Measurements from ENCODE around the gene MINK1.
A peak's percentile ranks its signal among the peaks of the same experiment; 100 is the strongest.
"Not testable (repeated sequence)": the region's sequence is repeated elsewhere in the genome, so short reads cannot be mapped to it uniquely, and the experiment has no call there.

The MINK1 gene

GRCh38 chr17:4899341-4900230, 66.4 kb downstream of the MINK1 start, which contains the start of gene C17orf107:
TSS of gene C17orf107 (plus strand) at chr17:4899536. CDS start at chr17:4899763, 227 bp downstream.
- peak; percentile 83 to 90 for DNase-seq
- TF ChIP-seq GATA1 (IDR thresholded peaks at IDR 0.05; ENCODE audit: low read depth, low read length) (no peak), POLR2A (IDR thresholded peaks at IDR 0.05; ENCODE audit: low read length) (no peak)

GRCh38 chr17:4900231-4901107, 67.3 kb downstream of the MINK1 start:
- no peak for TF ChIP-seq GATA1 (IDR thresholded peaks at IDR 0.05; ENCODE audit: low read depth, low read length)
- TF ChIP-seq POLR2A (IDR thresholded peaks at IDR 0.05; ENCODE audit: low read length), result no peak
- DNase-seq, result peak; percentile 63 to 66

- no peak for TF ChIP-seq POLR2A (IDR thresholded peaks at IDR 0.05; ENCODE audit: low read length)
- TF ChIP-seq GATA1 (IDR thresholded peaks at IDR 0.05; ENCODE audit: low read depth, low read length), result no peak
These were observed 68.0 kb downstream of the MINK1 start for GRCh38 chr17:4901108-4901647.

GRCh38 chr17:4901648-4902344, 68.7 kb downstream of the MINK1 start:
- peak; percentile 26 to 47 for DNase-seq
- TF ChIP-seq GATA1 (IDR thresholded peaks at IDR 0.05; ENCODE audit: low read depth, low read length) (no peak), POLR2A (IDR thresholded peaks at IDR 0.05; ENCODE audit: low read length) (no peak)

More at GRCh38 chr17:4901108-4901647, 68.0 kb downstream of the MINK1 start:
- DNase-seq, result no peak

GRCh38 chr17:4902540-4902939, 69.4 kb downstream of the MINK1 start:
- TF ChIP-seq POLR2A (IDR thresholded peaks at IDR 0.05; ENCODE audit: low read length), result no peak
- no peak for TF ChIP-seq GATA1 (IDR thresholded peaks at IDR 0.05; ENCODE audit: low read depth, low read length)
- DNase-seq, result no peak

- peak; percentile 81 to 89 for DNase-seq
- TF ChIP-seq GATA1 (IDR thresholded peaks at IDR 0.05; ENCODE audit: low read depth, low read length), result no peak
- no peak for TF ChIP-seq POLR2A (IDR thresholded peaks at IDR 0.05; ENCODE audit: low read length)
These were observed 70.1 kb downstream of the MINK1 start, which contains the start of gene CHRNE for GRCh38 chr17:4903051-4903818. TSS of gene CHRNE (minus strand) at chr17:4903098. CDS start at chr17:4903063, 35 bp downstream.

GRCh38 chr17:4906642-4907041, 73.5 kb downstream of the MINK1 start:
- not testable (repeated sequence) for DNase-seq

GRCh38 chr17:4908301-4908700, 75.2 kb downstream of the MINK1 start:
- no peak for DNase-seq
- TF ChIP-seq POLR2A (IDR thresholded peaks at IDR 0.05; ENCODE audit: low read length), result no peak

GRCh38 chr17:4908711-4909496, 75.8 kb downstream of the MINK1 start:
- DNase-seq, result peak; percentile 88
- TF ChIP-seq GATA1 (IDR thresholded peaks at IDR 0.05; ENCODE audit: low read depth, low read length) (no peak), POLR2A (IDR thresholded peaks at IDR 0.05; ENCODE audit: low read length) (no peak)

- no peak for TF ChIP-seq GATA1 (IDR thresholded peaks at IDR 0.05; ENCODE audit: low read depth, low read length)
- no peak for TF ChIP-seq POLR2A (IDR thresholded peaks at IDR 0.05; ENCODE audit: low read length)
- no peak for DNase-seq
These were observed 80.9 kb downstream of the MINK1 start for GRCh38 chr17:4913994-4914393.

- not testable (repeated sequence) for DNase-seq
These were observed 81.4 kb downstream of the MINK1 start for GRCh38 chr17:4914551-4914950.

- DNase-seq, result no peak
- TF ChIP-seq POLR2A (IDR thresholded peaks at IDR 0.05; ENCODE audit: low read length) (no peak), GATA1 (IDR thresholded peaks at IDR 0.05; ENCODE audit: low read depth, low read length) (no peak)
These were observed 86.4 kb downstream of the MINK1 start for GRCh38 chr17:4919511-4920047.

Measured in erythroblast (primary cell).